Stimulated activated CD4-positive, alpha-beta T cell treated with anti-CD3 and anti-CD28 coated beads, Interleukin-4, amount 100 ng/mL, for 1 hour (primary cell): Measurements from ENCODE around the gene DLK2.
A peak's percentile ranks its signal among the peaks of the same experiment; 100 is the strongest.
"Not testable (repeated sequence)": the region's sequence is repeated elsewhere in the genome, so short reads cannot be mapped to it uniquely, and the experiment has no call there.

Experiments used
- DNase-seq: peaks from one replicate; pipeline ENCODE4 v3.0.0-alpha.2; 2020

The DLK2 gene

GRCh38 chr6:43481075-43481474, 25.7 kb upstream of the DLK2 start:
- DNase-seq = no peak

GRCh38 chr6:43478008-43478372, 22.6 kb upstream of the DLK2 start:
- no peak for DNase-seq

- peak; percentile 99 for DNase-seq
Observed at GRCh38 chr6:43477235-43478007, 22.1 kb upstream of the DLK2 start, which contains the start of gene TJAP1. Gene TJAP1 (plus strand): TSS chr6:43477570. CDS start chr6:43499002, 21,432 bp downstream.

- DNase-seq = no peak
Observed at GRCh38 chr6:43476746-43477145, 21.4 kb upstream of the DLK2 start.

- DNase-seq = no peak
Observed at GRCh38 chr6:43475516-43475915, 20.2 kb upstream of the DLK2 start.

- no peak for DNase-seq
Observed at GRCh38 chr6:43472515-43472914, 17.2 kb upstream of the DLK2 start.

- DNase-seq = no peak
Observed at GRCh38 chr6:43471399-43471798, 16.1 kb upstream of the DLK2 start.

GRCh38 chr6:43469947-43470346, 14.6 kb upstream of the DLK2 start:
- no peak for DNase-seq

GRCh38 chr6:43468748-43469681, 13.7 kb upstream of the DLK2 start:
- no peak for DNase-seq

GRCh38 chr6:43468240-43468639, 12.9 kb upstream of the DLK2 start:
- no peak for DNase-seq

- no peak for DNase-seq
Observed at GRCh38 chr6:43467752-43468151, 12.4 kb upstream of the DLK2 start.

GRCh38 chr6:43467265-43467664, 11.9 kb upstream of the DLK2 start:
- DNase-seq = not testable (repeated sequence)

- DNase-seq = no peak
Observed at GRCh38 chr6:43465948-43466347, 10.6 kb upstream of the DLK2 start.

- DNase-seq = no peak
Observed at GRCh38 chr6:43464337-43464736, 9.0 kb upstream of the DLK2 start.

- no peak for DNase-seq
Observed at GRCh38 chr6:43461936-43462335, 6.6 kb upstream of the DLK2 start.

- DNase-seq = no peak
Observed at GRCh38 chr6:43460032-43460431, 4.7 kb upstream of the DLK2 start.

GRCh38 chr6:43459535-43459934, 4.2 kb upstream of the DLK2 start:
- DNase-seq = no peak

- DNase-seq = not testable (repeated sequence)
Observed at GRCh38 chr6:43458154-43458553, 2.8 kb upstream of the DLK2 start.

- DNase-seq = no peak
Observed at GRCh38 chr6:43457643-43458042, 2.3 kb upstream of the DLK2 start.

- DNase-seq = peak; percentile 42
Observed at GRCh38 chr6:43454696-43455530, 435 bp downstream of the DLK2 start.

- DNase-seq = peak; percentile 75
Observed at GRCh38 chr6:43454290-43454695, 1.1 kb downstream of the DLK2 start.

- DNase-seq = no peak
Observed at GRCh38 chr6:43453831-43454230, 1.5 kb downstream of the DLK2 start.

GRCh38 chr6:43452896-43453295, 2.5 kb downstream of the DLK2 start:
- DNase-seq = no peak
